Endothelial cell of umbilical vein (primary cell): ENCODE measurements around the gene KRTAP10-6. TPM values are rescaled to one million over a fixed set of nuclear protein-coding genes. Genes with fewer than 3 reads are reported as not detected.
"Not testable (repeated sequence)": the region's sequence is repeated elsewhere in the genome, so short reads cannot be mapped to it uniquely, and the experiment has no call there.

ENCODE experiments used
- BruUV-seq: library from RNA; stranded (reverse); fragments of 400-500 nt; replicated peaks from 2 replicates; lab custom pipeline; 2021; lab: Mats Ljungman, UMichigan
- CTCF ChIA-PET: fragments of 300-600, 350-600 bp; sonication (Branson Sonifier 250); formaldehyde crosslinking; loops from one replicate; lab custom pipeline; 2021; ENCODE audit warnings: antibody characterized with exemption, inconsistent platforms; lab: Charles Lee
- POLR2A ChIA-PET: fragments of 300-600, 350-600 bp; sonication (Branson Sonifier 250); formaldehyde crosslinking; loops from one replicate; lab custom pipeline; 2021; ENCODE audit warnings: antibody characterized with exemption, inconsistent platforms; lab: Charles Lee
- DNase-seq: peaks from one replicate; pipeline ENCODE4 v3.0.0-alpha.2; 2011; ENCODE audit warnings: low read depth, low spot score
- FAIRE-seq: peaks from 2 replicates; lab custom pipeline; 2011; peaks lifted over from hg19 to GRCh38; lab: Jason Lieb, UNC
- H2AFZ ChIP-seq: 2 replicates; pipeline ENCODE4 v1.6.0; 2012; ENCODE audit warnings: low read depth, low read length, control low read depth, inconsistent platforms
- H3K27ac ChIP-seq: 2 replicates; pipeline ENCODE4 v1.5.1; 2011; ENCODE audit warnings: low read depth, mild to moderate bottlenecking, control low read depth, low read length, moderate library complexity; ENCODE audit not compliant: insufficient read depth
- H3K27me3 ChIP-seq, 2 experiments: 2 replicates each; pipeline versions ENCODE4 v1.6.0 to v1.6.1; 2011; ENCODE audit warnings: low read length in 2 of 2, mixed read lengths in 1 of 2; ENCODE audit not compliant: control insufficient read depth in 2 of 2, insufficient read depth in 2 of 2
- H3K36me3 ChIP-seq, 2 experiments: 2 replicates in 1 of 2; 3 replicates in 1 of 2; pipeline ENCODE4 v1.5.1; 2011; ENCODE audit warnings: low read length in 2 of 2, mild to moderate bottlenecking in 1 of 2, moderate library complexity in 1 of 2; ENCODE audit not compliant: control insufficient read depth in 2 of 2, insufficient read depth in 2 of 2; ENCODE audit errors: extremely low read depth in 1 of 2
- H3K4me1 ChIP-seq: 3 replicates; pipeline ENCODE4 v1.5.1; 2011; ENCODE audit warnings: mild to moderate bottlenecking, low read length; ENCODE audit not compliant: control insufficient read depth, insufficient read depth; ENCODE audit errors: extremely low read depth
- H3K4me2 ChIP-seq: 2 replicates; pipeline ENCODE4 v1.6.1; 2011; ENCODE audit warnings: low read length, control low read depth, mixed read lengths; ENCODE audit not compliant: insufficient read depth
- H3K4me3 ChIP-seq, 3 experiments: fragments of 200-600 bp in 1 of 3; sonication (generic), shearing (Covaris generic) in 1 of 3; replicated peaks in 1 of 3; 2 replicates each; pipeline ENCODE4 v1.5.1; 2011 to 2016; ENCODE audit warnings: control low read depth in 3 of 3, low read length in 3 of 3, mild to moderate bottlenecking in 2 of 3, inconsistent platforms in 1 of 3, low read depth in 1 of 3, moderate library complexity in 1 of 3; ENCODE audit not compliant: insufficient read depth in 1 of 3
- H3K79me2 ChIP-seq: 2 replicates; pipeline ENCODE4 v1.6.0; 2012; ENCODE audit warnings: low read length, inconsistent platforms; ENCODE audit not compliant: control insufficient read depth, insufficient read depth
- H3K9ac ChIP-seq: replicated peaks from 2 replicates; pipeline ENCODE3; 2011; ENCODE audit warnings: low read length, control low read depth; ENCODE audit not compliant: insufficient read depth; ENCODE audit errors: extremely low read depth
- H3K9me1 ChIP-seq: replicated peaks from 3 replicates; pipeline ENCODE4 v1.6.0; 2011; ENCODE audit warnings: mild to moderate bottlenecking, low read length; ENCODE audit not compliant: control insufficient read depth, insufficient read depth; ENCODE audit errors: extremely low read depth
- H3K9me3 ChIP-seq: replicated peaks from 2 replicates; pipeline ENCODE4 v1.5.1; 2012; ENCODE audit warnings: low read length, inconsistent platforms; ENCODE audit not compliant: control insufficient read depth, insufficient read depth
- H4K20me1 ChIP-seq: replicated peaks from 2 replicates; pipeline ENCODE3; 2011; ENCODE audit warnings: mild to moderate bottlenecking, low read length; ENCODE audit not compliant: control insufficient read depth, insufficient read depth; ENCODE audit errors: extremely low read depth
- EZH2 ChIP-seq: IDR thresholded peaks from 2 replicates; pipeline ENCODE4 v1.6.1; 2012; ENCODE audit warnings: borderline replicate concordance, low read depth, mild to moderate bottlenecking, moderate library complexity, low read length, inconsistent platforms; ENCODE audit not compliant: severe bottlenecking
- FOS ChIP-seq: IDR thresholded peaks from 2 replicates; pipeline ENCODE4 v1.6.1; 2011; ENCODE audit warnings: mild to moderate bottlenecking, low read length, moderate library complexity, borderline replicate concordance; ENCODE audit not compliant: insufficient read depth
- GATA2 ChIP-seq: IDR thresholded peaks from 2 replicates; pipeline ENCODE4 v1.7.0; 2011; ENCODE audit warnings: low read depth, mild to moderate bottlenecking, moderate library complexity, mixed read lengths, low read length; ENCODE audit not compliant: insufficient read length, insufficient read depth
- POLR2A ChIP-seq: IDR thresholded peaks from 2 replicates; pipeline ENCODE4 v1.6.1; 2012; ENCODE audit warnings: low read depth, mild to moderate bottlenecking, control low read depth, low read length
- POLR2AphosphoS5 ChIP-seq: IDR thresholded peaks from 2 replicates; pipeline ENCODE4 v1.6.1; 2012; ENCODE audit warnings: low read depth, mild to moderate bottlenecking, control low read depth, low read length, moderate library complexity; ENCODE audit not compliant: insufficient read depth
- dilution Hi-C: fragments of 300-500 bp; cut with MboI; formaldehyde crosslinking; loops from one replicate; pipeline ENCODE4 v1.15.0; 2019; ENCODE audit warnings: low sequenced_read_pairs; ENCODE audit not compliant: extremely low pct_ligation_motif_present
- intact Hi-C: fragments of 100-400 bp; cut with micrococcal nuclease; formaldehyde crosslinking; loops from one replicate; pipeline ENCODE4 v1.10.0; 2022
- polyA plus RNA-seq, 4 experiments: library from polyadenylated mRNA; depleted of rRNA in 3 of 4; stranded (reverse) in 3 of 4; unstranded in 1 of 4; fragments of >200 nt; gene quantifications; 2 replicates each; pipeline versions ENCODE4 v1.2.1 to v1.2.3, GENCODE V29; 2011 to 2012; ENCODE audit warnings: missing spikeins in 1 of 4
- total RNA-seq: library from RNA; stranded (reverse); gene quantifications from 2 replicates; pipeline ENCODE4 v1.2.3, GENCODE V29; 2021
- TF ChIP-seq, protein P1 (sequence below), 2 donors: IDR thresholded peaks; 1 replicate in 1 of 2; 2 replicates in 1 of 2; pipeline ENCODE4 v1.5.1; 2011; ENCODE audit warnings: low read length in 2 of 2, mild to moderate bottlenecking in 2 of 2, moderate library complexity in 2 of 2, control low read depth in 1 of 2, inconsistent platforms in 1 of 2, low read depth in 1 of 2; ENCODE audit not compliant: insufficient read depth in 1 of 2; ENCODE audit errors: extremely low read depth in 1 of 2

Gene KRTAP10-6
- total and polyA plus RNA-seq, 2 donors (not counting 3 experiments of a cell fraction or from before 2014, with no cell fraction given), result not detected

DNA sequence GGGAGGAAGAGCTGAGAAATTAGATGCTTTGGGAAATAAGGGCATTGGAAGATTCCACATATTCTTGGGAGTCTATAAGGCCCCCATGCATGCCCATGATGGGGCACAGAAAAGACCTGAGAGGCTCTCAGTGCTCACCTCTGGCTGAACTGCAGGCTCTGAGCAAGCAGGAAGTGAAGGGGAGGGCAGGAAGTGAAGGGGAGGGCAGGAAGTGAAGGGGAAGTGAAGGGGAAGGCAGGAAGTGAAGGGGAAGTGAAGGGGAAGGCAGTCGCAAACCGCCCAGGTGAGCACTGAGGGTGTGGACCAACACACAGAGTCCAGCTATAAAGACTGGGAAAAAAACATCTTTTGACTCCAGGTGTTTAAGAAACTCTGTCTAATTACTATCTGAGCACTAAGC lies 38.1 kb upstream of the KRTAP10-6 start:
- Histone ChIP-seq H3K79me2 (no peaks in the 10 kb centered on the region), H3K9me3 (no peaks in the 10 kb centered on the region), H2AFZ (no peak overlapping the region), H3K36me3 (no peaks in the 10 kb centered on the region), H3K27me3 (no peaks in the 10 kb centered on the region), H3K9me1 (no peaks in the 10 kb centered on the region), H3K9ac (no peak overlapping the region), H3K4me1 (no peaks in the 10 kb centered on the region), H4K20me1 (no peaks in the 10 kb centered on the region), H3K4me3 (no peak overlapping the region), H3K4me2 (no peak overlapping the region), H3K27ac (no peak overlapping the region)
- DNase-seq (no peak), FAIRE-seq (no peak)
- ChIA-PET POLR2A (no interaction called here), CTCF (no interaction called here)
- intact Hi-C loops, result no loop called here
- dilution Hi-C loops, result no loop called here
- BruUV-seq, result no TSS peak
- TF ChIP-seq GATA2, result no peak
- no peak for TF ChIP-seq EZH2
- TF ChIP-seq, protein P1, sequence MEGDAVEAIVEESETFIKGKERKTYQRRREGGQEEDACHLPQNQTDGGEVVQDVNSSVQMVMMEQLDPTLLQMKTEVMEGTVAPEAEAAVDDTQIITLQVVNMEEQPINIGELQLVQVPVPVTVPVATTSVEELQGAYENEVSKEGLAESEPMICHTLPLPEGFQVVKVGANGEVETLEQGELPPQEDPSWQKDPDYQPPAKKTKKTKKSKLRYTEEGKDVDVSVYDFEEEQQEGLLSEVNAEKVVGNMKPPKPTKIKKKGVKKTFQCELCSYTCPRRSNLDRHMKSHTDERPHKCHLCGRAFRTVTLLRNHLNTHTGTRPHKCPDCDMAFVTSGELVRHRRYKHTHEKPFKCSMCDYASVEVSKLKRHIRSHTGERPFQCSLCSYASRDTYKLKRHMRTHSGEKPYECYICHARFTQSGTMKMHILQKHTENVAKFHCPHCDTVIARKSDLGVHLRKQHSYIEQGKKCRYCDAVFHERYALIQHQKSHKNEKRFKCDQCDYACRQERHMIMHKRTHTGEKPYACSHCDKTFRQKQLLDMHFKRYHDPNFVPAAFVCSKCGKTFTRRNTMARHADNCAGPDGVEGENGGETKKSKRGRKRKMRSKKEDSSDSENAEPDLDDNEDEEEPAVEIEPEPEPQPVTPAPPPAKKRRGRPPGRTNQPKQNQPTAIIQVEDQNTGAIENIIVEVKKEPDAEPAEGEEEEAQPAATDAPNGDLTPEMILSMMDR (IDR thresholded peaks at IDR 0.05; ENCODE audit: extremely low read depth in 1 of 2, insufficient read depth in 1 of 2, low read depth in 1 of 2, low read length in 2 of 2), result no peak
- TF ChIP-seq FOS, result no peak
- no peak for TF ChIP-seq POLR2A

DNA sequence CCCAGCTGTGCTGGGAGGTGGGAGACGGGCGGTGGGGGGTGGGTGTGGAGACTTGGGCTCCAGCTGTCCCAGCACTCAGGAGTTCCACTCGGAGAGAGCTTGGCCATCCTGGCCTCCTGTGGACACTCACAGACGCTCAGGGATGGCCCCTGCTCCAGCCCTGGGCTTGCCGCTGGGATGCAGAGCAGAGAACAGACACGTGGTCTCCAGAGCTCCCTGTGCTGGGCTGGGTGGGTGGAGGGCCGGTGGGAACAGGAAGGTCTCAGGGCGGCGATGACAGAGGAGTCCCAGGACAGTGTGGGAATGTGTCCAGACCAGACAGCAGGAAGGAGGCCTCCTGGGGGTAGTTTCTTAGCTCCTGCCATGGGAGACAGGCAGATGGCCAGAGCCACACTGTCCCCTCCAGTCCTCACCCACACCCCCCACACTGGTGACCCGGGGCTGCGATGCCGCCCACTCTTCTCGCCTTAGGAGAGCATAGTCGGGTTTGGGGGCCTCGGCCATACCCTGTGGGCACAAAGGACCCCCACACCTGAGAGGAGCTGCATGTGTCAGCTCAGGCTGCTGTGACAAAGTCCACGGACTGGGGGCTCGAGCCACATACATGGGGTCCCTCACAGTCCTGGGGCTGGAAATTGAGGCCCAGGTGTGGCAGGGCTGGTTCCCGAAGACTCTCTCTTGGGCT lies 36.5 kb upstream of the KRTAP10-6 start:
- POLR2A ChIA-PET, result no interaction called here
- CTCF ChIA-PET, result no interaction called here
- intact Hi-C loops, result no loop called here

DNA sequence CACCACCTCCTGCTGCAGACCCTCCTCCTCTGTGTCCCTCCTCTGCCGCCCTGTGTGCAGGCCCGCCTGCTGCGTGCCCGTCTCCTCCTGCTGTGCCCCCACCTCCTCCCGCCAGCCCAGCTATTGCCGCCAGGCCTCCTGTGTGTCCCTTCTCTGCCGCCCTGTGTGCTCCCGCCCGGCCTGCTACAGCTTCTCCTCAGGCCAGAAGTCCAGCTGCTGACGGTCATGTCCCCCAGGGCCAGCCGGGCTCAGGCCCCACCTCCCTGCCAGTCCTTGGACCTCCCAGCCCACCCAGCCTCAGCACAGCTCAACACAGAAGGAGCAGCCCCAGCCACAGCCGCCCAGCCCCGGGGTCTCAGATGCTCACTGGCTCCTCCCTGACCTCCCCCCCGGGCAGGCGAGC lies 35.5 kb upstream of the KRTAP10-6 start:
- intact Hi-C loops, H3K9me3 ChIP-seq, FAIRE-seq, H3K9ac ChIP-seq, CTCF ChIA-PET, H3K4me3 ChIP-seq, dilution Hi-C loops, H3K36me3 ChIP-seq, H3K4me2 ChIP-seq, H3K9me1 ChIP-seq, H2AFZ ChIP-seq, H3K79me2 ChIP-seq, POLR2A ChIA-PET, H3K27ac ChIP-seq, H3K4me1 ChIP-seq, BruUV-seq, H4K20me1 ChIP-seq, H3K27me3 ChIP-seq, DNase-seq: not testable (repeated sequence)

More for the DNA sequence above, 36.5 kb upstream of the KRTAP10-6 start:
- Histone ChIP-seq H3K4me2 (no peak overlapping the region), H3K27me3 (no peaks in the 10 kb centered on the region), H3K27ac (no peak overlapping the region), H3K9me3 (no peaks in the 10 kb centered on the region), H4K20me1 (no peaks in the 10 kb centered on the region), H3K79me2 (no peaks in the 10 kb centered on the region), H3K9ac (no peak overlapping the region), H2AFZ (no peak overlapping the region), H3K4me1 (no peaks in the 10 kb centered on the region), H3K4me3 (no peak overlapping the region), H3K9me1 (no peaks in the 10 kb centered on the region), H3K36me3 (no peaks in the 10 kb centered on the region)
- no TSS peak for BruUV-seq
- DNase-seq, result no peak
- dilution Hi-C loops, result no loop called here
- TF ChIP-seq POLR2AphosphoS5, result no peak
- FAIRE-seq, result no peak
